Glutamatergic neuron (in vitro differentiated cells): ENCODE measurements around the gene SRSF8. TPM values are rescaled to one million over a fixed set of nuclear protein-coding genes. Genes with fewer than 3 reads are reported as not detected.

ENCODE experiments used
- DNase-seq: peaks from one replicate; pipeline ENCODE4 v3.0.0; 2022
- H3K27ac Mint-ChIP-seq: one replicate; pipeline ENCODE4 v1.8.0; 2020; ENCODE audit warnings: mild to moderate bottlenecking, mixed read lengths, inconsistent platforms; ENCODE audit not compliant: unreplicated experiment
- H3K27me3 Mint-ChIP-seq: one replicate; pipeline ENCODE4 v1.8.0; 2020; ENCODE audit warnings: mild to moderate bottlenecking, moderate library complexity, mixed read lengths, inconsistent platforms; ENCODE audit not compliant: unreplicated experiment
- H3K36me3 Mint-ChIP-seq: one replicate; pipeline ENCODE4 v1.8.0; 2020; ENCODE audit warnings: mild to moderate bottlenecking, mixed read lengths, inconsistent platforms; ENCODE audit not compliant: unreplicated experiment
- H3K4me1 Mint-ChIP-seq: one replicate; pipeline ENCODE4 v1.8.0; 2020; ENCODE audit warnings: mild to moderate bottlenecking, low read depth, mixed read lengths, inconsistent platforms; ENCODE audit not compliant: unreplicated experiment
- H3K4me3 Mint-ChIP-seq: one replicate; pipeline ENCODE4 v1.8.0; 2020; ENCODE audit warnings: mild to moderate bottlenecking, mixed read lengths, inconsistent platforms; ENCODE audit not compliant: unreplicated experiment
- H3K9me3 Mint-ChIP-seq: one replicate; pipeline ENCODE4 v1.8.0; 2020; ENCODE audit warnings: mild to moderate bottlenecking, moderate library complexity, mixed read lengths, inconsistent platforms; ENCODE audit not compliant: unreplicated experiment
- total RNA-seq: library from RNA; stranded (reverse); fragmentation: NEBNext Ultra II Directional; extraction: Animal tissue kit (Norgen Biotek cat#: 25700); gene quantifications from one replicate; pipeline ENCODE4 v1.2.1, GENCODE V29; 2021; ENCODE audit not compliant: unreplicated experiment
- TF ChIP-seq, protein P1 (sequence below): fragments of 200-600 bp; sonication (generic); IDR thresholded peaks from one replicate; pipeline ENCODE4 v1.5.0; 2021; ENCODE audit not compliant: partially characterized antibody, unreplicated experiment

The SRSF8 gene
- total RNA-seq, 1 donor from 2014 or later = 45.2 TPM

DNA sequence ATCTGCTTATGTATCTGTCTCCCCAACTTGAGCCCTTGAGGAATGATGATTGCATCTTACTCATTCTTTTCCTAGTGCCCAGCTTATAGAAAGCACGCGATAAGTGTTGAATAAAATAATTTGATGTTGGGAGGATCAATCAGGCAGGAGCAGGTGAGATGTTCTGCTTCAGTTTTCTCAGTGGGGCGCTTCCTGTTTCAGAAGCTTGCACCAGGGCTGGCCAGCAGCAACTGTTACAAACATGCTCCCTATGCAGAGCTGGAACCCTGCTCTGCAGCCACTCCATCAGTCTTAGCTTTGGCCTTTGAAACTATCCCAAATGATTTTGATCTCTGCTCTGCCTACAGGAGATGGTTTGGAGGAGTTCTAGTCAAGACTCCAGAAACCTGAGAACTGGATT lies 26.8 kb downstream of the SRSF8 start:
- TF ChIP-seq, protein P1, sequence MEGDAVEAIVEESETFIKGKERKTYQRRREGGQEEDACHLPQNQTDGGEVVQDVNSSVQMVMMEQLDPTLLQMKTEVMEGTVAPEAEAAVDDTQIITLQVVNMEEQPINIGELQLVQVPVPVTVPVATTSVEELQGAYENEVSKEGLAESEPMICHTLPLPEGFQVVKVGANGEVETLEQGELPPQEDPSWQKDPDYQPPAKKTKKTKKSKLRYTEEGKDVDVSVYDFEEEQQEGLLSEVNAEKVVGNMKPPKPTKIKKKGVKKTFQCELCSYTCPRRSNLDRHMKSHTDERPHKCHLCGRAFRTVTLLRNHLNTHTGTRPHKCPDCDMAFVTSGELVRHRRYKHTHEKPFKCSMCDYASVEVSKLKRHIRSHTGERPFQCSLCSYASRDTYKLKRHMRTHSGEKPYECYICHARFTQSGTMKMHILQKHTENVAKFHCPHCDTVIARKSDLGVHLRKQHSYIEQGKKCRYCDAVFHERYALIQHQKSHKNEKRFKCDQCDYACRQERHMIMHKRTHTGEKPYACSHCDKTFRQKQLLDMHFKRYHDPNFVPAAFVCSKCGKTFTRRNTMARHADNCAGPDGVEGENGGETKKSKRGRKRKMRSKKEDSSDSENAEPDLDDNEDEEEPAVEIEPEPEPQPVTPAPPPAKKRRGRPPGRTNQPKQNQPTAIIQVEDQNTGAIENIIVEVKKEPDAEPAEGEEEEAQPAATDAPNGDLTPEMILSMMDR = no peak
- H3K36me3 Mint-ChIP-seq = peaks cover 9% of the 10 kb centered on the region
- H3K9me3 Mint-ChIP-seq = peaks cover 6% of the 10 kb centered on the region
- H3K4me1 Mint-ChIP-seq = peaks cover 3% of the 10 kb centered on the region
- no peak overlapping the region for H3K4me3 Mint-ChIP-seq
- DNase-seq = no peak
- H3K27ac Mint-ChIP-seq = no peak overlapping the region
- peaks cover 4% of the 10 kb centered on the region for H3K27me3 Mint-ChIP-seq

DNA sequence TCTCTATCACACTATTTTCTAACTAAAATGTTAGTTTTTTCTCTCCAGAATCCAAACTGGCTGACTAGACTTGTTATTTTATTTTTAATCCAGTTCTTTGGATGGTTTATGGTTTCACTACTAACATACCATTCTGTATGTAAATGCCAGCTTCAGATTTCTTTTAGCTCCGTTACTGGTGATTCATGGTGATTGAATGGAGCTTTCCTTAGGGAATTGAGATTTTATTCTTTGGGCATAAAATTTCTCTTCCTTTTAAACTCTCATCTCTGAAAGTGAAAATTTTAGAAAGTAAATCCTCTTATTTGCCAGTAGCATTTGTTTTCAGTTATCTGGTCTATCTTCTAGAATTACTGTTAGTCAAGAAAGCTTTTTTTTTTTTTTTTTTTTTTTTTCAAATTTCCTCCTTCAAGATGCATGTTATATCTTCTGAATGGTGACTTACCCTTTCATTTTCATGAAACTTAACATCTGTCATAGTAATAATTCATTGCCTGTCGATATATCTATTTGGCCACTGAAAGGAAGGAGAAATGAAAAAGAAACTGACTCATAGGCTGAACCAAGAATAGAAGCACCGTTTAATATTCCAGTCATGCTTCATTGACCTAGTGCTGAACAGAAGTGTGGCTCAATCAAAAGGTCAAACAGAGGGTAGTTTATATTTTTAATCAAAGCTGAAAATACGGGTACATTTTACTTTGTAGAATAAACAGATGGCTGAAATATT lies 29.3 kb downstream of the SRSF8 start:
- no peaks in the 10 kb centered on the region for H3K27me3 Mint-ChIP-seq

DNA sequence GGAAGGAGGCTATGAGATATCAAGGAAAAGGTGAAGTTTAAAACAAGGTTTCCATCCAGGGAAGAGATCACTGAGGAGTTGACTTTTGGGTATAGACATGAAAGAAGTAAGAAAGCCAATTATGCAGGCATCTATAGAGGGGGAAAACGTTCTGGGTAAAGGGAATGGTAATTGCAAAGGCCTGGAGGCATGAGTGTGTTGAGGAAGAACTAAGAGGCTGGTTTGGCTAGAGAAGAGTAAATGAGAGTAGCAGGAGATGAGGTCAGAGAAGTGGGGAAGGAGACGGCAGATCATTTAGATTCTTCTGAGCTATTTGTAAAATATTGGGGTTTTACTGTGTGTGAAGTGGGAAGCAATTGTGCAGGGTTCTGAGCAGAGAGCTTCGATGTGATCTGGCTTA lies 30.5 kb downstream of the SRSF8 start:
- Mint-ChIP-seq H3K9me3 (no peaks in the 10 kb centered on the region), H3K27ac (peak overlapping the region; percentile 26), H3K36me3 (peaks cover 6% of the 10 kb centered on the region), H3K27me3 (no peaks in the 10 kb centered on the region), H3K4me3 (no peak overlapping the region), H3K4me1 (peaks cover 5% of the 10 kb centered on the region)
- TF ChIP-seq, protein P1 = no peak
- DNase-seq = no peak

More for the DNA sequence above, 29.3 kb downstream of the SRSF8 start:
- no peak overlapping the region for H3K27ac Mint-ChIP-seq
- DNase-seq = no peak
- peaks cover 3% of the 10 kb centered on the region for H3K4me1 Mint-ChIP-seq
- peaks cover 2% of the 10 kb centered on the region for H3K9me3 Mint-ChIP-seq
- TF ChIP-seq, protein P1 = no peak
- H3K4me3 Mint-ChIP-seq = no peak overlapping the region
- H3K36me3 Mint-ChIP-seq = peaks cover 9% of the 10 kb centered on the region

DNA sequence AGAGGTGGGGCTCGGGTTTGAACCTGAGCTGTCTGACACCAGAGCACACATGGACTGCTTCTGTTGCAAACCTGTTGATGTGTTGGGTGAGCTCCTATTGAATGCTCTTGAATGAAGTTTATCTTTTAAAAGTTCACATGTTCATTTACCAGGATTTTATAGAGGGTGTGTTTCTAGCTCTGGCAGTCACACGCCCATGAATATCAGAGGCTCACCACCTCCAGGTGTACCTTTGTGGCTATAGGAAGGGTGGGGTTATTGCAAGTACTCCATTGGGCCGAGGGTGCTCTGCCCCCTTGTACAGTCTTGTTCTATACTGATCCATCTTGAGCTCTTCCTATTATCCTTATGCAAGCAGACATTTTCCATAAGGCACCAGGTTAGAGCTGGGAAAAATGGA lies 32.1 kb downstream of the SRSF8 start:
- peaks cover 5% of the 10 kb centered on the region for H3K4me1 Mint-ChIP-seq
- H3K9me3 Mint-ChIP-seq = no peaks in the 10 kb centered on the region
- H3K27me3 Mint-ChIP-seq = no peaks in the 10 kb centered on the region
- TF ChIP-seq, protein P1 = no peak
- H3K36me3 Mint-ChIP-seq = peaks cover 6% of the 10 kb centered on the region
- H3K4me3 Mint-ChIP-seq = no peak overlapping the region
- DNase-seq = no peak
- no peak overlapping the region for H3K27ac Mint-ChIP-seq

DNA sequence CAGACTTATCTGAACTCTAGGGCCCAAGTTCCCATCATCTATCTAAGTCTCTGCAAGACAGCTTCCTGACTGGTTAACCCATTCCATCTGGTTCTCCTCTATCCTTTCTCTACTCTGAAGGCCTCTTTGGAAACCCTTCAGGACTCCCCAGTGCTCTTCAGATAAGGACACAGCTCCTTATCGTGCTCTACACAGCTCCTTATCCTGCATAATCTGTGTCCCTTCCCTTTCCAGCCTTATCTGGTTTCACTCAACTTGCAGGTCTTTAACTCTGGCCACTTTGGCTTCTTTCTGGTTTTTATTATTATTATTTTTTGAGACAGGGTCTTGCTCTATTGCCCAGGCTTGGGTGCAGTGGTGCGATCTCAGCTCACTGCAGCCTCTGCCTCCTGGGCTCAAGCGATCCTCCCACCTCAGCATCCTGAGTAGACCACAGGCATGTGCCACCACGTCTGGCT lies 33.5 kb downstream of the SRSF8 start:
- no peak overlapping the region for H3K4me3 Mint-ChIP-seq
- H3K4me1 Mint-ChIP-seq = peaks cover 5% of the 10 kb centered on the region
- H3K9me3 Mint-ChIP-seq = no peaks in the 10 kb centered on the region
- H3K27me3 Mint-ChIP-seq = no peaks in the 10 kb centered on the region
- H3K27ac Mint-ChIP-seq = no peak overlapping the region
- no peak for DNase-seq
- peaks cover 6% of the 10 kb centered on the region for H3K36me3 Mint-ChIP-seq
- TF ChIP-seq, protein P1 = no peak
